Astrocyte of the hippocampus (primary cell): ENCODE results near the gene GFAP.

Experiments used
- DNase-seq: peaks from one replicate; pipeline ENCODE4 v3.0.0; 2011; ENCODE audit warnings: low read depth, low spot score

Gene GFAP

DNA sequence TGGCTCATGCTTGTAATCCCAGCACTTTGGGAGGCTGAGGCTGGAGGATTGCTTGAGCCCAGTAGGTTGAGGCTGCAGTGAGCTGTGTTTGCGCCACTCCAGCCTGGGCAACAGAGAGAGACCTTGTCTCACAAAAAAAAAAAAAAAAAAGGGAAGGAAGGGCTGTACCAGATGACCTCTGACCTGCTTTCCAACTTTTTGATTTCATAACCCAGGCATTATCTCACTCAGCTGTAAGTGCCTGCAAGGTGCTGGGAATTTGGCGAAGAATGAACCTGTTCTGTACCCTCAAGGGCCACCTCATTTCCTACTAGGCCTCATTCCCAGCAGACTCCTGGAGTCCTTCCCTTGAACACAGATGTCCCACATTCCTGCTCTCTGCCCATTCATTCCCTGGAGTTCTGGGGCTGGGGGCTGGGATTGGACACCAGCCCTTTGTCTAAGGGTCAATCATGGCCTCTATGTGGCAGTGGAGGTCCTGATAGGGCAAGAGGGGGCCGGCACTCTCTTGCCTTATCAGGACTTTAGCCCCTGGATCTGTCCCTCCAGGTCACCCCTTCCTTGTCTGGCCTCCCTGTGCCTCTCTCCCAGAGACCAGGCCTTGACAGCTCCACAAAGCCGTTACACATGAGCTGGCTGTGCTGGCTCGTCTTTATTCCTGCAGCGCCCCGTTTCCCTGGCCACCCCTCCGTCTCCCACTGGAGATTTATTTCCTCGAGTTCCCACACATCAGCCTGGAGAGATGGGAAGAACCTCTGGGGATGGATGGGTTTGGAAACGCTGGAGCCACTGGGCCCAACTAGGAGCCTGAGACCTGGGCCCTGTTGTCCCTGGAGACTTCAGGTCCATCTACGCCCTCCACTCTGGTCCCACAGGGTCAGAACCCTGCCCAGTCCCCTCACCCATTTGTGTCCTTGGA lies 821 bp upstream of the GFAP start:
- peak; percentile 48 for DNase-seq

DNA sequence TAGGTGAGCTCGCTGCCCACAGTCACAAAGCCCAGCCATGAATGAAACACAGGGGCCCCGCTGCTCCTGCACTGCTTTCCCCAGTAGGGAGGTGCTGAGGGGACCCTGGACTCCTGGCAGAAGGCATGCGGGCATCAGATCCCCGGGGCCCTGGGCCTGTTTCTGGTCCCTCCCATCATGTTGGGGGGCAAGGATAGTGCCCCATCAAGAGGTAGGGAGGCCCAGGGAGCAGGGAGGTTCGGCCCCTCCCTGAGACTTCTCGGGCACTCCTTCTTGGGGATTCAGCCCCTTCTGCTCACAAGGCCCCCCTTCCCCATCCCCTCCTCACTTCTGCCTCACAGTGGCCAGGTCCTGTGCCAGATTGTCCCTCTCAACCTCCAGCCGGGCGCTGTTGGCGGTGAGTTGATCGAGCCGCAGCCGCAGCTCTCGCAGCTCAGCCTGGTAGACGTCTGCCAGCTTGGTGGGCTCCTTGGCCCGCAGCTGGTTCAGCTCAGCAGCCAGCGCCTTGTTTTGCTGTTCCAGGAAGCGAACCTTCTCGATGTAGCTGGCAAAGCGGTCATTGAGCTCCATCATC lies 515 bp downstream of the GFAP start:
- no peak for DNase-seq

DNA sequence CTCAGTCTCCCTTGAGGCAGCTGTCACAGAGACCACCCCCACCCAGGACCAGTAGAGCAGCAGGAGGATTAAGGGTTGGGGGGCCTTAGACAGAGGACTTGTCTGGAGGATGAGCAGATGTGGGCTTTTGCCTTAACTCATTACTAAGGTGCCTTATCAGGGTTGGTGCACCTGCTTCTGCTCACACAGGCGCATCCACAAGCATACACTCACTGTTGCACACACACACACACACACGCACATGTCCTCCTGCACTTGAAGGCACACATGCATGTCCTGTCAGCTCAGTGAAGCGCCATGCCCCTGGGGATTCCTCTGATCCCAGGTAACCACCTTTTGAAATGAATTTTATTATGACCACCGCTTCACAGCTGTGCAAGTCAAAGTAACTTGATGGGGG lies 1.2 kb downstream of the GFAP start:
- no peak for DNase-seq

DNA sequence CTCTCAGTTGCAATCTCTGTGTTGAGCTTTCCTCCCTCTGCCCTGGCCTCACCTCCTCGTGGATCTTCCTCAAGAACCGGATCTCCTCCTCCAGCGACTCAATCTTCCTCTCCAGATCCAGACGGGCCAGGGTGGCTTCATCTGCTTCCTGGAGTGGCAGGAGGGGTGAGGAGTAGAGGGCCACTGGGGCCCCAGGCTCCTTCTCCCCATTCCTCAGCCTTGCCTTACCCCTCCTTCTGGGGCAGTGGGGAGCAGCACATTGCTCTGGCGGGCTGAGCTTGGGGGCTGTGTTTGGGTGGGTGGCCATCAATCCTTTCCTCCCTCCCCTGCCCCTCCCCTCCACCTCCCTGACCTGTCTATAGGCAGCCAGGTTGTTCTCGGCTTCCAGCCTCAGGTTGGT lies 1.6 kb downstream of the GFAP start:
- DNase-seq: no peak

DNA sequence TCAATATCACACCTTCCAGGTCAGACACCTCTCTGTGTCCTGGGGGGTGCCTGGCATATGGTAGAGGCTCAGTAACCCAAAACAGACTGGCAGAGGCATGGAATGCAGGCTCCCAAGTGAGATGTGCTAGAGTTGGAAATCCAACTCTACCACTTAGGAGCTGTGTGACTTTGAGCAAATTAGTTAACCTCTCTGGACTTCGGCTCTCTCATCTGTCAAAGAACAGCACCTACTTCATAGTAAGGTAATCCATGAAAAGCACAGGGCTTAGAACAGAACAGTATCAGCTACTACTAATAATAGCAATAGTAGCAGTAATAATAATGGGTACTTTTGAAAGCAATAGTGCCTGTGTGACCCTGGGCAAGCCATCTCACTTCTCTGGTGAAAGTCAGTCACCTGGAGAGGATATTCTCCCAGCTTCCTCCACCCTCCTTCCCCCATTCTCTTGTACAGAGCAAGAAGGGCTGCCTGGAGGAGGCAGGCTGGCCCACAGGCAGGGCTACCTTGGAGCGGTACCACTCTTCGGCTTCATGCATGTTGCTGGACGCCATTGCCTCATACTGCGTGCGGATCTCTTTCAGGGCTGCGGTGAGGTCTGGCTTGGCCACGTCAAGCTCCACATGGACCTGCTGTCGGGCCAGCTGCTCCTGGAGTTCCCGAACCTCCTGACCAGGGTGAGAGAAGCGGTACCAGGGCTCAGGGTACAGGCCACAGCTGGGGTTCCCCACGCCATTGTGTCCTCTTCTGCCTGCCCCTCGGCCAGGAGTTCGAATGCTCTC lies 2.3 kb downstream of the GFAP start:
- no peak for DNase-seq

DNA sequence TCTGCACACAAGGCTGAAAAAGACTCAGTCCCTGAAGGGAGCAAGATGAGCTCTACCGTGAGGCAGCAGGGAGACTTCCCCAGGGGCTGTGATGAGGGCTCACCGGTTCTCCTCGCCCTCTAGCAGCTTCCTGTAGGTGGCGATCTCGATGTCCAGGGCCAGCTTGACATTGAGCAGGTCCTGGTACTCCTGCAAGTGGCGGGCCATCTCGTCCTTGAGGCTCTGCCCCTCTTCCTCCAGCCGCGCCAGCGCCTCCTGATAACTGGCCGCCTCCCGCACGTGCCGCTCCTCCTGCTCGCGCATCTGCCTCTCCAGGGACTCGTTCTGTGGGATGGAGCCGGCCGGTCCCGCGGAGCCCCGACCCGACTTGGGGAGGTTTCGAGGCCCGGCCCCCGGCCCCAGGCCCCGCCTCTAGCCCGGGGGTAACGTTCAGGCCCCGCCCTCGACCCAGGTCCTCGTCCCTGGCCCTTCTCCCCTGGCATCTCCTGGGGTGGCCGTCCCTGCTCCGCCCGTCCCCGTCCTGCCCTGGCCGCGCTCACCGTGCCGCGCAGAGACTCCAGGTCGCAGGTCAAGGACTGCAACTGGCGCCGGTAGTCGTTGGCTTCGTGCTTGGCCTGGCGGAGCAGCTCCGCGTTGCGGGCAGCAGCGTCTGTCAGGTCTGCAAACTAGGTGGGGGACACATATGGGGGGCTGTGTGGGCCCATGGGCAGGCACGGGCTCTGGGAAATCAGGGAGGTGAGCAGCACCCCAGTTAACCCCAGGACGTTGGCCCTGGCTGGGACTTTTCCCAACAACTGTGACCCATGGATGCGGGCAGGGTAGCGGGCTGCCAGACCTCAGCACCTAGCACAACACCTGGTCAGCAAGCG lies 3.9 kb downstream of the GFAP start:
- peak; percentile 64 for DNase-seq

DNA sequence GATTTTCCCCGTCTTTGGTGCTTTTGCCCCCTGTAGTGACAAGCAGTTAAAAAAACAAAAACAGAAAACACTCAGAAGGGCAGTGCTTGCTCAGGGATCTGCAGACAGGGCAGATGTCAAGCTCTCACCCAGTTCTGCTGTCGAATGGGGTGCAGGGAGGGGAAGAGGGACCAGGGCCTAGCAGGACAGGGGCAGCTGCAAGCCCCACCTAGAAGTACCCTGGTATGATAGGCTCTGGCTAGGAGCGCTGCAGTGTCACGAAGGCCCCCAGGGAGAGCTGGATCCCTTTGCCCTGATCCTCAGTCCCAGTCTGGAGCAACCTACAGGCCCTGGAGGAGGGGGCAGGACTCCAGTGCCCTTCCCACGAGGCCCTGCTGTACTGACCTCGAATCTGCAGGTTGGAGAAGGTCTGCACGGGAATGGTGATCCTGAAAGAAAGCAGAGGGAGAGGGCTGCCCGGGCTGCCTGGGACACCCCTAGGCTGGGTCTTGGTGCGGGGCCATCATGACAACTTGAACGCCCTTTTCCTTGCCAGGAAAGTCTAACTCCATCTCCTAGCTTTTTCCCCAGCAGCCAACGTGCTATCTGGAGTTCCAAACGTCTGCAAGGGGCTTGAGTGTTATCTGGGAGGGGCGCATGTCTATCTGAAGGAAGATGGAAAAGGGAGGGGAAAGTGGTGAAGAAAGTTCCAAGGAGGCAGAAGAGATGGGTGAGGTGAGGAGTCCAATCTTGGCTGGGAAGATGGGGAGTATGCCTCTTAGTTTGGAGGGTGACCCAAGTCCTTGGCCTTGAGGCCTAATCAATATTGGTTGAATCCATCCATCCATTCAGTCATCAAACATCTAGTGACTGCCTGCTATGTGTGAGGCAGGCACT lies 4.8 kb downstream of the GFAP start:
- no peak for DNase-seq

DNA sequence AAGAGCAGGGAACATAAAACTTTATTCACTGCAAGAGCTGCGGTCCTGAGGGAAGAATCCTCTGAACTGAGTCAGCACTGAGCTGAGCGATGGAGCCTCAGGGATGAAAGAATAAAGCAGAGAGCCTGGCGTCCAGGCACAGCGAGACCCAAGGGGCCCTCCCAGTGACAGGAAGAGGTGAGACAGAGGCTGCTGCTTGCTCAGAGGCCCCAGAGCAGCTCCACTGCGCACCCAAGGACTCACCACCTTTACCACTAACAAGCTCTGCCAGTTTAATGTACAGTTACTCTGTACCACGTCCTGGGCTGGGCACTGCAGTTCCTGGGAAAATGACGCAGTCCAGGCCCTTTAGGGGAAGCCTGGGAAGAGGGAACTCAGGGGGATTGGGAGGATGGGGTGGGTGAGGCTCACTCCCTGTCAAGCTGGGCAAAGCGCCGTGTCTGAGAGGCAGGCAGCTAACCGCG lies 5.6 kb downstream of the GFAP start:
- DNase-seq: peak; percentile 83

DNA sequence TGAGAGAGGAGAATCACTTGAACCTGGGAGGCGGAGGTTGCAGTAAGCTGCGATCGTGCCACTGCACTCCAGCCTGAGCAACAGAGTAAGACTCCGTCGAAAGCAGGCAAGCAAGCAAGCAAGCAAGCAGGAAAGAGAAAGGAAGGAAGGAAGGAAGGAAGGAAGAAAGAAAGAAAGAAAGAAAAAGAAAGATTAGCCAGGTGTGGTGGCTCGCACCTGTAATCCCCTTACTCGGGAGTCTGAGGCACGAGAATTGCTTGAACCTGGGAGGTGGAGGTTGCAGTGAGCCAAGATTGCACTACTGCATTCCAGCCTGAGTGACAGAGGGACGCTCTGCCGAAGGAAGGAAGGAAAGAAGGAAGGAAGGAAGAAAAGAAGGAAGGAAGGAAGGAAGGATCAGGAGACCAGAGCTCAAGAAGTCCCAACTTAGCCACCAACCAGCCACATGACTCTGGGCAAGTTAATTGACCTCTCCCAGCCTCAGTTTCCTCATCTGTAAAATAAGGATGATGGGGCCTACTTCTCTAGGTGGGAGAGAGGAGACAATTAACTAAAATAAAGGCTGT lies 6.5 kb downstream of the GFAP start:
- no peak for DNase-seq

DNA sequence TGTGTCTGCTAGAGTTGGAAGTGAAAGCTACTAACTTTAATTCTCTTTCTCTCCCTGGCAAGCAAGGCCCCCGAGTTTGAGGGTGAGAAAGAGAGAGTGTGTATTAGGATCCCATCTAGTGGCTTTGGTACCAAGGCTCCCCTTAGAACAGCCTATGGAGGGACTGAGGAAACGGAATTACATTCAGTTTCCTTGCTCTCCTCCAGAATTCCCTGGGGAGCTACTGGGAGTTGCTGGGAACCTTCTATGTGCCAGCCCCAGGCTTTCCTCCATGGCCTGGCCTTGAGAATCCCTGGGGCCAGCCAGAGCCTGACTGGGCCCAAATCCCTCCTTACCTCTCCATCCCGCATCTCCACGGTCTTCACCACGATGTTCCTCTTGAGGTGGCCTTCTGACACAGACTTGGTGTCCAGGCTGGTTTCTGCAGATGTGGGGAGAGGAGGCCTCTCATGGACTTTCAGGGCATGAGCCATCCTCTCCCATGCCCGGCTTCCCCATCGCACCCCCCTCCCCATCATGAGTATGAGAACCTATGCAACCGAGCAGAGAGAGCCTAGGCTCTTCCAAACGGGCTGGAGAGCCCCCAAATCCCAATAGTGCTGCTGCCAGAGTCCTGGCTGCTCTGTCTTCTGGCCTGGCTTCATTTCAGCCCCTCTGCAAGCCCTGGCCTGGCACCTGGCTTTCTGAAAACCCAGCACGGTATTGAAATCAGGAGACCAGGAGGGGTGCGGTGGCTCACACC lies 7.4 kb downstream of the GFAP start:
- DNase-seq: no peak

DNA sequence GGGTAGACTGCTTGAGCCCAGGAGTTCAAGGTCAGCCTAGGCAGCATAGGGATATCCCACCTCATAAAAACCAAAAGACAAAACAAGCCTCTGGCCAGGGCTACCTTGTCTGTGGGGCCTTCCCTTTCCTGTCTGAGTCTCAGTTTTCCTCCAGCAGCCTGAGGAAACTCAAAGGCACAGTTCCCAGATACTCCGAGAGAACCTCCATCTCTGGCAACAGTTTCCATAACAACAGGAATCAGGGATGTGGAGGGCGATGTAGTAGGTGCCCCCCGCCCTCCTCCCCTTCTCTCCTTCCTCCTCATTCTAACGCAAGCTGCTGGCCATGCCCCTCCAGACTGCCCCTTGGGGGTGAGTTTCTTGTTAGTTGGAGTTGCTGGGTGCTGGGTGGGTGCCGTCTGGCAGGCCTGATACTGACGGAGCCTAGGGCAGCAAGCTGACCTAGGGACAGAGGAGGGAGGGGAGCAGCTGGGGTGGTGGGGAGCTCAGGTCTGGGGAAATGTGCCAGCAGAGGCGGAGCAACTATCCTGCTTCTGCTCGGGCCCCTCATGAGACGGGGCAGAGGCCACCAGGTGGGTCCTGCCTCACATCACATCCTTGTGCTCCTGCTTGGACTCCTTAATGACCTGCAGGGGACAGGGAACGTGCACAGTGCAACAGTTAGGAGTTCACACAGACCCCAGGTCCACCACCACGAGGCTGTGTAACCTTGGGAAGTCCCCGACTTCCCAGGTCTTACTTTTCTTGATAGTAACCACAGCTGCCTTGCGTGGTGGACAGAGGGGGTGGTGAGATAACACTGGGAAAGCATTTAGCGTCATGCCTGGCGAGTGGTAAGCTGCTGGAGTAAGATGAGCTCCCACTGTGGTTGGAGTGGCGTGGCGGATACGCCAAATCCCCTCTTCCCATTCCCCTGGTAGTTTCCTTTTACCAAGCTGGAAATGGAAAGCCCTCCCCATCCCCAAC lies 8.3 kb downstream of the GFAP start:
- no peak for DNase-seq

DNA sequence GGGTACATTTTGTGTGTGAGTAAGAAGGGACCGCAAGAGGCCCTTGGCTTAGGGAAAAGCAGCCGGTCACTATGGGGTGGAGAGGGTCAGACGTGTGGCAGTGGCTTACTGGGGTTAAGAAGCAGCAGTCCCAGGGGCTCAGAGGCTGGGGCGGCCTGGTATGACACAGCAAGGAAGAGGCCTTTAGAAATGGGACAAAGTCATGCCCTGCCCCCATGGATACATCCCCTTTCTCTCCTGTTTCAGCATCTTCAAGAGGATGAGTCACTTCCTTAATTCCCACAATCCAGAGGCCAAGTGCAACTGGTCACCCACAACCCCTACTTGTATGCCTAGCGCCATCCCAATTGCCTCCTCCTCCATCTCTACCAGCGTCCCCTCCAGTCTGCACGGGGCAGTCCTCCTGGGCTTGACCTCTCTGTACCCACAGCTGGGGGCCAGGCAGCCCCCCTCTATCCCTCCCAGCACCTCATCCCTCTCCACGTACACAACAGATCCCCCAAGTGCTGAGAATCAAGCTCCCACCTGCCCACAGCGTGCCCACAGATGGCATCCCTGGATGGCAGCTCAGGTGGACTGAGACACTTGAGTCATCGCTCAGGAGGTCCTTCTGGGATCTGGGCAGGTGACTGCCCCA lies 9.2 kb downstream of the GFAP start:
- DNase-seq: peak; percentile 64

DNA sequence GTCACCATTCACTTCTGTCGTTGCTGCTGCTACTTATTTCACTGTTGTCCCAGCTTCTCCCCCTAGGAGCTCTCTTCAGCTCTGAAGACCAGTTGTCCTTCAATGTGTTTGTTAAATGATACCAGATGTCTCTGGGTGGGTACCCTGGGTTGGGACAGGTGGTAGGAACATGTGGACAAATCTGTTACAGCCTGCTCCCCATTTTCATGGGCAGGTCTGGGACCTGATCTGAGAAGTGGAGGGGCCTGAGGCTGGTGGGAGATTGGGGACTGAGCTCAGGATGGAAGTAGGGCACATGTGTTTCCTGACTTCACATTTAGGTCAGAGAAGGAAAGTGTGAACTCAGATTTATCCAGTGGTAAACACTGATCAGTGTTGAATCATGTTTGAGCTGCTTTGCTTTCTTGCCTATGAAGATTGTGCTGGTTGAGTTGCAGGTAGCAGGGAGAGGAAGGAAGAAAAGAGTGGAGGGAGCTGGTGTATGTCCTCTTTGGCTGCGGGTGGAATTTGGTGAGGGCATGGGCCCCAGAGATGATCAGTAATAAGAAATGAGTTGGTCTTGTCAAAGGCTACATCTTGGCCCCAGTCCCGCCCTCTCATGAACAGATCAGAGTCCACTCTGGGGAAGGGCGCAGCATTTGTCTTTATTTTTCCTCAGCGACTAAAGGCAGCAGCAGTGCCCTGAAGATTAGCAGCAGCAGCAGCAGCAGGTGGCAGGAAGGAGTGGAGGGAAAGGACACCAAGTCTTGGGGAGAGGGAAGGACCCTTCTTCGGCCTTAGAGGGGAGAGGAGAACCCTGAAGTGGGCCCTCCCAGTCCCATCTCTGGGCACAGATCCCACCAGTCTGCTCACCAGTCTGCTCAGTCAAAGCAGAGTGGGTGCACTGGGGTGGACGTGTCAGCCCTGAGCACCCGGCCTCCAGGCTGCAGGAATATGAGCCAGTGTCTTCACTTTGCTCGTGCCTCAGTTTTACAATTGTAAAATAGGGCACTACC lies 10.0 kb downstream of the GFAP start:
- no peak for DNase-seq

DNA sequence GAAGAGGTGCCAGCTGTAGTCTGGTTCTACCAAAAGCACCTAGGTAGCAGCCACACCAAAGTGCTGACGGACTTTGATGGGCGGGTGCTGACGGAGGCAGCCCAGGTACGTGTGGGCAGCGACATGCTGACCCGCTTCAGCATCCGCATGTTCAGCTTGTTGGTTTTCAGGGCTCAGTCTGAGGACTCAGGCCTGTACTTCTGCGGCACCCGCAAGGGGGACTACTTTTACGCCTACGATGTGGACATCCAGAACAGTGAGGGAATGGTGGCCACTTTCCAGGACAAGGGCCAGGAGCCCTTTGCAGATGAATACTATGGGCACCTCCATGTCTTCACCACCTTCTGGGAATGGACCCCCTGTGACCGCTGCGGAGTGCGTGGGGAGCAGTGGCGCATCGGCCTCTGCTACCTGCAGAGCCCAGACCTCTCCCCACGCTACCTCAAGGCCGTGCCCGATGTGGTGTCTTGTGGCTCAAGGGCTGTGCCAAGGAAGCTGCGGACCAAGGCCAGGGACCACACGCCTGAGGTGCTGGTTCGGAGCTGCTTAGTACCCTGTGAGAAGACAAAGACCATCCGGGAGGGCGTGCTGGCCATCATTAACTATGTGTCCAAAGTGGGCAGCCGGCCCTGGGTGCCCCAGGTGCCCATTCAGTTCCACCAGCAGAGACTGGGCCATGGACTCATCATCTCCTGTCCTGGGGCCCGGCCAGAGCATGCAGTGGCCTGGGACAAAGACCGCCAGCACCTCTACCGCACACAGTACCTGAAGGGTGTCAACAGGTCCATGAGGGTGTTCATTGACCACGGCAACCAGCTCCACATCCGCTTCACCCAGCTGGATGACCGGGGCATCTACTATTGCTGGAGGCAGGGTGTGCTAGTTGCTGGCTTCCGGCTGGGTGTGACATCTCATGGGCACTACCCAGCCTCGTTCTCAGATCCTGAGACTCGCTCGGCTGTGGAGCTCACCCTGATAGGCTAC lies 11.0 kb downstream of the GFAP start:
- no peak for DNase-seq

DNA sequence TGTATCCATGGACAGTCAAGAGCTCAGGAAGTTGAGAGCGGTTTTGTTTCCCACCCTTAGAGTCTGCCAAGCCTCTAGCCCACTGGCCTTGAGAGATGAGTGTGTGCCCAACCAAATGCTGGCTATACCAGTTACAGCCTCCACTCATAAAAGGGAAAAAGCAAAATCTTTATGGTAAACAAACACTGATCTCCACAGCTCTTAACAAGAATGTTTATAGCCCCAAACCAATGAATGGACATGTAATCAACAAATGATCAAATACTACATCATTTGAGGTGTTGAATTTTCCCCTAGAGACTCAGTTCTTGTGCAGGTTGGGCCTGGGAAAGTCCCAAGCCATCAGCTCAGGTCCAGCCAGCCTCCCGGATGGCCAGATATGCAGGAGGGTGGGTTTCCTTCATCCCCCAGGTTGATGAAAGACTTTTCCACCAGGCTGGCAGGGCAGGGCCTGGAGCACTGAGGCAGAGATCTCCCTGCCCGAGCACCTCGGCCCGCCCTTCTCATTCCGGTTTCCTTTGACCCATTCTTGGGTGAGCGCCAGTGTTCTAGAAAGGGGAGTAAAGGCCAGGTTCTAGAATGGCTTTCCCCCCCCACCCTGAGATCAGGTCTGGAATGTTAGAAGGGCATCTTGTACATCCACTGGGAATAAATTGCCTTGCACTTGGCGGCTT lies 12.2 kb downstream of the GFAP start:
- no peak for DNase-seq
